GM18505 (cell line): ENCODE data around the gene ATAT1.

Source experiments
- ATAC-seq: cut with Tn5 transposase; IDR thresholded peaks from one replicate; pipeline ENCODE4 v1.9.1; 2021; ENCODE audit not compliant: unreplicated experiment
- POLR2A ChIP-seq: IDR thresholded peaks from 4 replicates; pipeline ENCODE4 v1.6.1; 2011; ENCODE audit warnings: borderline replicate concordance; ENCODE audit not compliant: insufficient read depth, insufficient read length; ENCODE audit errors: extremely low read depth

ATAT1 gene

GRCh38 chr6:30615958-30616810, 10.5 kb upstream of the ATAT1 start:
- no peak for ATAC-seq

GRCh38 chr6:30616811-30617564, 9.7 kb upstream of the ATAT1 start, which contains the start of gene PPP1R10:
TSS of gene PPP1R10 (minus strand) at chr6:30617243. CDS start at chr6:30609944, 7,299 bp downstream.
- peak; percentile 75 for ATAC-seq
- peak; percentile 100 for TF ChIP-seq POLR2A

More at GRCh38 chr6:30615958-30616810, 10.5 kb upstream of the ATAT1 start:
- peak; percentile 6 for TF ChIP-seq POLR2A

GRCh38 chr6:30617565-30618269, 9.0 kb upstream of the ATAT1 start, which contains the start of gene MRPS18B:
TSS of gene MRPS18B (plus strand) at chr6:30617840. CDS start at chr6:30617866, 26 bp downstream.
- TF ChIP-seq POLR2A, result peak; percentile 91
- peak; percentile 64 for ATAC-seq

GRCh38 chr6:30618270-30618797, 8.3 kb upstream of the ATAT1 start:
- no peak for TF ChIP-seq POLR2A

GRCh38 chr6:30619561-30619960, 7.1 kb upstream of the ATAT1 start:
- no peak for ATAC-seq
- no peak for TF ChIP-seq POLR2A

More at GRCh38 chr6:30618270-30618797, 8.3 kb upstream of the ATAT1 start:
- no peak for ATAC-seq

GRCh38 chr6:30625511-30625910, 1.2 kb upstream of the ATAT1 start:
- ATAC-seq, result no peak
- no peak for TF ChIP-seq POLR2A

- ATAC-seq, result no peak
- TF ChIP-seq POLR2A, result no peak
Observed at GRCh38 chr6:30635834-30636233, 9.2 kb downstream of the ATAT1 start.

GRCh38 chr6:30640481-30640880, 13.8 kb downstream of the ATAT1 start:
- TF ChIP-seq POLR2A, result no peak
- ATAC-seq, result no peak

- no peak for TF ChIP-seq POLR2A
- ATAC-seq, result no peak
Observed at GRCh38 chr6:30641048-30641447, 14.4 kb downstream of the ATAT1 start.

- TF ChIP-seq POLR2A, result no peak
- ATAC-seq, result no peak
Observed at GRCh38 chr6:30643656-30644055, 17.0 kb downstream of the ATAT1 start.

GRCh38 chr6:30644769-30645168, 18.1 kb downstream of the ATAT1 start:
- no peak for TF ChIP-seq POLR2A
- no peak for ATAC-seq

- no peak for TF ChIP-seq POLR2A
- ATAC-seq, result no peak
Observed at GRCh38 chr6:30645989-30646388, 19.3 kb downstream of the ATAT1 start.
